ENCODE results near the gene PRKCA.
A peak's percentile ranks its signal among the peaks of the same experiment; 100 is the strongest.
"Not testable (repeated sequence)": the region's sequence is repeated elsewhere in the genome, so short reads cannot be mapped to it uniquely, and the experiment has no call there.

PRKCA gene

DNA sequence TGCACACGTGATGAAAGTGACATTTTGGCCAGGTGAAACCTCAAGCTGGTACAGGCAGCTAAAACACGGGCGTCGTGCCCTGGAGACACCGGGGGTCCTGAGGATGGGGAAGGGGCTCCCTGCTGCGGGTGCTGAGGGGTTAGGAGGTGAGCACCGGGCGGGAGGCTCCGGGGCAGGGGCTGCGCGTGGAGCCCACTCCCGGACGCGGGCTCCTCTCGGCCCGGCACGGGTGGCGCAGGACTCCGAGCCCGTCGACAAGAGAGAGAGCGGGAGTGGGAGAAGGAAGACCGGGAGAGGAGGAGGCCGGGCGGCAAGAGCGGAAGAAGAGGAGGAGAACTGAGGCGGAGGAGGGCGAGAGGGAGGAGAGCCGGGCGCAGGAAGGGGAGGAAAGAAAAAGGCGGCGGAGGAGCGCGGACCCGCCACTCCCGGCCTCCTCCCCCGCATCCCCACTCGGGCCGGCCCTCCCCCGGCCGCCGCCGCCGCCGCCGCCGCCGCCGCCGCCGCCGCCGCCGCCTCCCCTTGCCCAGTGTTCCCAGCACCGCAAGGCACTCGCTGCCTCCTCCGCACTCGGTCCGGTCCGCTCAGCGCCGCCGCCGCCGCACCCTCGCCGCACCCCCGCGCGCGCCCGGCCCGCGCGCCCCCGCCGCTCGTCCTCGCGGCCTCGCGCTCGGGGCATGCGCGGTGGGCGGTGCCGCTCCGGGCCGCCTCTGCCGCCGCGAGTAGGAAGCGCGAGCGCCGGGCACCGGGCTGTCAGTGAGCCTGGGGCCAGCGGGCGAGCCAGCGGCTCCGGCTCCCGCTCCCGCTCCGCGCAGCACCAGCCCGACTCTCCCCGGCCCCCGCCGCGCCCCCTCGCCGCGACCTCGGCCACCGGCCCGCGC is at the start of gene PRKCA:
PRKCA (plus strand) TSS at position 750 of the 878 bp plus-strand sequence.
- DNase-seq: peak; percentile 84

DNA sequence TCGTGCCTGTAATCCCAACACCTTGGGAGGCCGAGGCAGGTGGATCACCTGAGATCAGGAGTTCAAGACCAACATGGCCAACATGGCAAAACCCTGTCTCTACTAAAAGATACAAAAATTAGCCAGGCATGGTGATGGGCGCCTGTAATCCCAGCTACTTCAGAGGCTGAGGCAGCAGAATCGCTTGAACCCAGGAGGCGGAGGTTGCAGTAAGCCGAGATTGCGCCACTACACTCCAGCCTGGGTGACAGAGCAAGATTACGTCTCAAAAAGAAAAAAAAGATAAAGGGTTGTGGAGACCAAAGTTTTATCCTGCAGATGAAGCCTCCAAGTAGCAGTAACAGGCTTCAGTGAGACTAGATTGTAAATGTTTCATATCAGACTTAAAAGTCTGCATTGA is 49.0 kb upstream of the PRKCA start:
- DNase-seq: not testable (repeated sequence)

DNA sequence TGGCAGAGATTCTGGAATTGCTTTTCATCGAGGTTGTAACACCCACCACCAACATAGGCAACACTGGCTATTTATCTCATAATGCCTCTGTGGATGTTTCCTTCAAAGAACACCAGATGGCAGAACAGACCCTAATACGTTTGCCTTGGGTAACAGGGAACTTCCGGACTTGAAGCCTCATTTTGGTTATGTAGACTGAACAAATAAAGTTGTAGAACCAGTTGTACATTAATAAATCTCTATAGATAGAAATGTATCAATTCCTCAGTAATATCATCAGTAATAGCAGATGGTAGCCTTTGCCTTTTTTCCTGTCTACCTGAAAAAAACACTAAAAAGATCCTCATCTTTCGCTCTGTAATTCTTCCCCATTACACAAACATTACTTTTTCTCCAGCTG is 47.3 kb upstream of the PRKCA start:
- peak; percentile 80 for DNase-seq

DNA sequence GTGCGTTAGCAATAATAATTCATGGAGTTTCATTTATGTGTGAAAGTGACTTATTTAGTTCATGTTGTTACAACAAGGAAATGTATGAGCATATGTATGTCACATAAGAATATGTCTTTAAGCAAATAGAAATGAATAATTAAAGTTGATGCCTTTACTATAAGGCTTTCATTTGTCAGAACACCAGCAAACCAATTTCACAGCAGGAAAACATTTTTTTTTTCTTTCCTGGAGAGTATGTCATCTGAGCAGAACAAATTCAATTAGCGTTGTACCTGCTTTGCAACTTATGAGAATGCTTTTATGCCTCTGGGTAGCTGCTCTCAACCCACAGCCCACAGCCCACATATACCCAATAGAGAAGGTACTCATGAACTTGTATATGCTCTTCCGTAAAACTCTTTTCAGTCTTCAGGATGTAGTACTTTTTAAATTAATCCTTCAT is 46.9 kb upstream of the PRKCA start:
- DNase-seq: peak; percentile 32

DNA sequence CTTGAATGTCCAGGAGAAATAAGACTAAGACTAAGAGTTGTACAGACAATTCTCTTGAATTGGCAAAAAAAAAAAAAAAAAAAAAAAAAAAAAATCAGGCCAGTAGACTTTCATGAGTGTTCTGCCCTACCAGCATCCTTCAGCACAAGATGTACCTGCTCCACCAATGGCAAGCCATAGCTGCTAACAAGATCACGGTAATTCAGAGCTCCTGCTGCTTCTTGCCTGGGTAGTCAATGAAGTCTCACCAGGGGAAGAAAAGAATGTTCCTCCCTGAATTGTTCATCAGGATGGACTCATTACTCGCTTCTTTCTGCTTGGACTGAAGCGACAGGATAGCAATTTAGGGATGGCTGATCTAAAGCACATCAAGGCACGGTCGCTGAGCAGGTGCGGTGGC is 42.1 kb upstream of the PRKCA start:
- no peak for DNase-seq

DNA sequence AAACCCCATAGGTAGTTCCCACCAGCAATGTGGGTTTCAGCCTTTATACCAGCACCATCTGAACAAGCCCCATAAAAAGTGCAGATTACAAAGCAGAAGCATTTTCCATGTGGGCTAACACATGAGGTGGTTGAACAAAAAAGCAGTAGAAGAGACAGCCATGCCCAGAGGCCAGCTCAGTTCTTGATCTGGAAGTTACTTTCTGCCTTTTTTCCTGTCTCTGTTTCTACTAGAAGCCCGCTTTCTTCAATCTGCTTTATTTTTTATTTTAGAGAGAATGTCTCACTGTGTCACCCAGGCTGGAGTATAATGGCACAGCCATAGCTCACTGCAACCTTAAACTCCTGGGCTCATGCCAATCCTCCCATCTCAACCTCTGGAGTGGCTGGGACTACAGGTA is 41.7 kb upstream of the PRKCA start:
- no peak for DNase-seq

DNA sequence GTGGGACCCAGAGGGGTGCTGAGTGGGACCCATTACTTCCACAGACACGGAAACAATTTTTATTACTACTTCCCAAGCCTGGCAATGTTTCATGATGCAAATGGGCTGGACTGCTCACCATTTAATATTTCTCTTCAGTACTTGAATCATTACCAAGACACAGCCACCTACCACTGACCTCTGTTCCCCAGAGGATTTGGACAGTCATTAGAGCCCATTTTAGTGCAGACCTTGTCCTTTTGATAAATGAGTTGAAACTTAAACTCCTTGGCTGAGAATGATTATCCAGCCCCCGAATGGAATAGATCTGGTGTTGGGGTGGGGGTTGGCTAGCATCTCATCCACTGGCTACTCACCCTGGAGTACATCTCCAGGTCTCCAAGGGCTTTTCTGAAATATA is 39.6 kb upstream of the PRKCA start:
- no peak for DNase-seq

DNA sequence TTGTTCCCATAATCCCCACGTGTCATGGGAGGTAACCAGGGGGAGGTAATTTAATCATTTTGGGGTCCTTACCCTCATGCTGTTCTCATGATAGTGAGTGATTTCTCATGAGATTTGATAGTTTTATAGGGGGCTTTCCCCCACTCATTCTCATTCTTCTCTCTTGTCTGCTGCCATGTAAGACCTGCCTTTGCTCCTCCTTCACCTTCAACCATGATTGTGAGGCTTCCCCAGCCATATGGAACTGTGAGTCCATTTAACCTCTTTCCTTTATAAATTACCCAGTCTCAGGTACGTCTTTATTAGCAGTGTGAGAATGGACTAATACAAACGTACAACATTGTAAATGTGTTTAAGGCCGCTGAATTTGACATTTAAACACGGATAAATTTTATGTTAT is 37.7 kb upstream of the PRKCA start:
- no peak for DNase-seq

DNA sequence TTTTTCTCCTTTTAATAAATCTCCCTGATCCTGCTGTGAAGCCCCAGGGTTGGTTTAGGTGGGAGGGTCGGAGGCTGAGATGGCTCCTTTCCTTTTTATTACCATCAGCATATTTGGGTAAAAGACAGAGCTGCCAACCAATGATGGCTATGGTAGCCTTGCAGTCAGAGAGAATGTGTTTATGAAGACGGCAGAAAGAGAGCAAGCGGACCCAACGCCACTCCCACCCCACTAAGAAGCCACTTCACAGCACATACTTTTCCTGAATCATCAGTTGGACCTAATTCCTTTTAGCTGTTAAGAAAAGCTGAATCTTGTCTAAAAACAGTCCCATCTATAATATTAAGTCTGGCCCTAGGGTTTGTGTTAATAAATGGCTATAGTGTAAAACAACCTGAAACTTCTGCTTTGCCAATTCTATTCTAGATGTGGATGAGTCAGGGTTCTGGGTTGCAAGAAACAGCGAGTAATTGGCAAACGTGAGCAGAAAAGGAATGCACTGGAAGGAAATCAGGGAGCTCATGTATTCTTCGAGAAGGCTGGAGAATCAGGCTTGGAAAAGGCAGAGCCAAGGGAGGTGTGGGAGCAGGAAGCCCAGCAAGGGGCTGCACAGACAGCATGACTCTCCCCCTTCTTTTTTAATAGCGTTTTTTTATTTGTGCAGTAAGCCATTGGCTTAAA is 34.0 kb upstream of the PRKCA start:
- DNase-seq: no peak

DNA sequence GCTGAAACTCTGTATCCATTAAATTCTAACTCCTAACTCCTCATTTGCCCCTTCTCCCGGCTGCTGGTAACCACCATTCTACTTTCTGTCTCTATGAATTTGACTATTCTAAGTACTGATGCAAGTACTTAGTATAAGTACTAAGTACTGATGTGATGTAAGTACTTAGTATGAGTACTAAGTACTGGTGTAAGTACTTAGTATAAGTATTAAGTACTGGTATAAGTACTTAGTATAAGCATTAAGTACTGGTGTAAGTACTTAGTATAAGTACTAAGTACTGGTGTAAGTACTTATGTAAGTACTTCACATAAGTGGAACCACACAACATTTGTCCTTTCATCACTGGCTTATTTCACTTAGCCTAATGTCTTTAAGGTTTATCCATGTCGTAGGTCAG is 32.3 kb upstream of the PRKCA start:
- no peak for DNase-seq

DNA sequence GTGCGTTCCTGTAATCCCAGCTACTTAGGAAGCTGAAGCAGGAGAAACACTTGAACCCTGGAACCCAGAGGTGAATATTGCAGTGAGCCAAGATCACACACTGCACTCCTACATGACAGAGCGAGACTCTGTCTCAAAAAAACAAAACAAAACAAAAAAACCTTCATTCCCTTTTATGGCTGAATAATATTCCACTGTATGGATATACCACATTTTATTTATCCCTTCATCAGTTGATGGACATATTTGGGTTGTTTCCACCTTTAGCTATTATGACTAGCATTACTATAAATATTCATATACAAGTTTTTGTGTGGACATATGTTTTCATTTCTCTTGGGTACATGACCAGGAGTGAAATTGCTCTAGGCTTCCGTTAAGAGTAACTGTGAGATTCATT is 30.9 kb upstream of the PRKCA start:
- DNase-seq: no peak

DNA sequence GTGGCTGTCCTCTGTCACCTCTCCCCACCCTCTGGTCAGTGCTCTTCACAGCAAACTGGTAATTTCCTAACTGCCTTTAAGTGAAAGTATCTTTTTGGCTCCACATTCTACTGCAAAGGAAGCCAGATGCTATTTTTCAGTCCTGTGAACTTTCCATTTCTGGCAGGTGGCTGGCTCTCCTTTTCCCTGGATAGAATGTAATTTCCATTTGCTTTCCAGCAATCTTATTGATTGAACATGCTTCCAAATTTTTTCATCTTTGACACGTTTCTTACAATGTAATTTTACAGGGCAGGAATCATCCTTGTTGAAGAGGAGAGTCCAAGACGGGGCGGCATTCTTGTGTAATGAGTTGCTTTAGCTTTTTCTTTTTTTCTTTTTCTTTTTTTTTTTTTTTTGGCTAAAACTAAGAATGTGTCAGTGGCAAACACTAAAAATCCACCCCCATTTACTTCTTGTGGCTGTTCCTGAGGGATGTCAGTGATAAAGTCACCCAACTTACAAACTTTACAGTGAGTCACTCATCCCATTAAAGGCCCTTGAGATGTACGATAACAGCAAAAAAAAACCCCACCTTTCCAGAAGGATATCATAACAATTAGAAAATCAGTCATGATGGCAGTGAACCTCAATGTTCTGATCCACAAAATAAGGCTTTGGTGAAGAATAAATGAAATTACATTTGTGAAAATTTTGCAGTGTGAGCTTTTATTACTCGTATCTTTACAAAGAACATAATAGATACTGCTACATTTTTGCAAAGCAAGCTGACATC is 29.4 kb upstream of the PRKCA start:
- no peak for DNase-seq

DNA sequence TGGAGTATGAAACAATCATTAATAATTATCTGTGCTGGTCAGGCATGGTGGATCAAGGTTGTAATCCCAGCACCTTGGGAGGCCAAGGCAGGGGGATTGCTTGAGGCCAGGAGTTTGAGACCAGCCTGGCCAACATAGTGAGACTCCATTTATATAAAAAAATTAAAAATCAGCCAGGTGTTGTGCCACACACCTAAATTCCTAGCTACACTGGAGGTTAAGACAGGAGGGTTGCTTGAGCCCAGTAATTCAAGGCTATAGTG is 28.9 kb upstream of the PRKCA start:
- DNase-seq: no peak

DNA sequence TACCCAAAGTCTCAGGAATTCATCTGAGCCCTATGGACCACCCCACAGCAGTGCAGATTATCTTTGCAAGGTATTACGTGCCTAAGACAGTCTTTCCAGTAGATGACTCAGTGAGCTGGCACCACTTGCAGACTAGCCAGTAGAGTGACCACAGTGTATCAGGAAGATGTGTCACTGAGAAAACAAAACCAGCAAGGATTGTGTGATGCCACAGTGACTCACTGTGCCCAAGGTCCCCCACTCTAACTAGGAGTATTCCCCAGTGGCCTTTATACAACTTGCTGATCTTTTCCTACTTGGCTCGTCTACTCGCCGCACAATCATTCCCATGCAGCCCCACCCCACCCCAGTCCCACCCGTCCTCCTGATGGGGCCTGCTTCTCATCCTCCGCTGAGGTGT is 26.8 kb upstream of the PRKCA start:
- DNase-seq: peak; percentile 15

DNA sequence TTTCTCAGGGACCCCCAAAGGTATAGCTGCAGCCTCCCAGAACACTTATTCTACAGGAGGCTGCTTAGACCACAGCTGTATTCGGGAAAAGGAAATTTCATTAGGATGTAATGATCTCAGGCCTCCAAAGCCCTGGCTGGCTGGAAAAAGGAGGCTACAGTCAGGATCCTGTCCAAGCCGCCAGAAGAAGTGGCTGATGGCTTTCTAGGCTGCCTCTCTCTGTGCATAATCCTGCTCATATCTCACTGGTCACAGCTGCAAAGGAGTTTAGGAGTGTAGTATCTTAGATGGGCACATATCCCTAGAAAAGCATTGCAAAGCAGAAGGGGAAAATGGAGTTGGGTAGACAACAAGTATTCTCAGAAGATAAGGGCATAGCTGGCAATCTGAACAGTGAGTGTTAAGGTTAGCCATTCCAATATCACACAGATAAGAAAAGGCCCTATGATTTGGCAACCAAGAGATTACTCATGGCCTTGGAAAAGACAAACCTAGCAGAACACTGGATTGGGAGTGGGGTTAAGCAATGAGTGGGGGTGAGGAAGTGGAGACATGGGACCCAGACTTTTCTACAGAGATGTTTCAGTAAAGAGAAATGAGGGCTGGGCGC is 26.0 kb upstream of the PRKCA start:
- DNase-seq: no peak

DNA sequence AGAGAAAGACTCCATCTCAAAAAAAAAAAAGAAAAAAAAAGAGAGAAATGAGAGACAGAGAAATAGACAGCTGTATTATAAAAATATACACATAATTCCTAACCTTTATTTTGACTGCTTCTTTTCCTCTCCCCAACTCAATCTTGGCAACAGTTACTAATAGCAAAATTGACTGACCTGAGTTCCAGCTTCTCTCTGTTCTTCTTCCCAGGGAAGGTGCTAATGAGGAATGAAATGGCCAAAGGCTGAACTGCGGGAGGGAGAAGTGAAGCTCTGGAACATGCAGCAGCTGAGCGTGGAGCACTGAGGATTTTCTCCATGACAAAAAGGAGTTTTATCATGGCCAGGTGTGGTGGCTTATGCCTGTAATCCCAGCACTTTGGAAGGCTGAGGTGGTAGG is 25.2 kb upstream of the PRKCA start:
- no peak for DNase-seq

DNA sequence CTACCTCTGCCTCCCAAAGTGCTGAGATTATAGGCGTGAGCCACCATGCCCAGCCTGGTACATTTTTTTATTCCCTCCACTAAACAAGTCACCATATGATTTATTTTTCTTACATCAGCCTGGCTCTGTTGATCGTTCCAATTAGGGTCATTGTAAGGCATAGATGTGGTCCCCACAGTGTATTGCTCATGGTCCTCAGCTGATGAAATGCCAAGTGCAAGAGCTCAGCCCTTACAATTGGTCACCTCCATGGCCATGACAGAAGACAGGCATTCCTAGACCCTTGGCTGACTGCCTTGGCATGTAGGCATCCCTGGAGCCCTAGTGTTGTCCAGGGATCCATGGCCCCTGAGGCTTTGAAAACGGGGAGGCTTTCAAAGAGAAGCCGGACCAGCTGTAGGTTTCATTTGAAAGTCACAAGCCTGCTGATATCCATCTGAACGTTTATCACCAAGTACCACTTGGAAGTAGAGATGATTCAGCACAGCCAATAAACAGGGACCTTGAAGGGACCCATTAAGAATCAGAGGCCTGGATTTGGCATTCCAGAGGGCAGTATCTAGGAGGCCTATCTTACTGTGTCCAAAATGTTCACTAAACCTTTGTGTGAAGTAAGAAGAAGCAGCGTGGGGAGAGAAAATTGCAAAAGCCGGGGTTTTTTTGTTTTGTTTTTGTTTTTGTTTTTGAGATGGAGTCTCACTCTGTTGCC is 20.6 kb upstream of the PRKCA start:
- DNase-seq: no peak

DNA sequence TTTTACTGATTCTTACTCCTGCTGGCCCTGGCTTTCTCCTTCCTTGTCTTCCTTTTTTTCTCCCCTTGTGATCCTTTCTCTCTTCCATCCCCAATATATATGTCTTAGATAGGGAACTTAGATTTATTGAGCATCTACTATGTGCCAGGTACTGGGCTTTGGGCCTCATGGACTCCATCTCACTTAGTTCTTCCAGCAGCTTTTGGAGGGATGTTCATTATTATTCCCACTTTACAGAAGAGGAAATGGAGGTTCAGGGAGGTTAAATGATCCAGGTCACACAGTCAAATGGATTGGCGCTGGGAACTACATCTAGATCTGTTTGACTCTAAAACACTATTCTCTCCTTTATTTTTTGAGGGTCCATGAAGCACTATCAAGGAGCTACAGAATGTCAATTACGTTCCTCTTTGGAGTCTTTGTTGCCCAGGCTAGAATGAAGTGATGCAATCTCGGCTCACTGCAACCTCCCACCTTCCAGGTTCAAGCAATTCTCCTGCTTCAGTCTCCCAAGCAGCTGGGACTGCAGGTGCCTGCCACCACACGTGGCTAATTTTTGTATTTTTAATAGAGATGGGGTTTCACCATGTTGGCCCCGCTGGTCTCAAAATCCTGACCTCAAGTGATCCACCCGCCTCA is 19.0 kb upstream of the PRKCA start:
- DNase-seq: no peak

DNA sequence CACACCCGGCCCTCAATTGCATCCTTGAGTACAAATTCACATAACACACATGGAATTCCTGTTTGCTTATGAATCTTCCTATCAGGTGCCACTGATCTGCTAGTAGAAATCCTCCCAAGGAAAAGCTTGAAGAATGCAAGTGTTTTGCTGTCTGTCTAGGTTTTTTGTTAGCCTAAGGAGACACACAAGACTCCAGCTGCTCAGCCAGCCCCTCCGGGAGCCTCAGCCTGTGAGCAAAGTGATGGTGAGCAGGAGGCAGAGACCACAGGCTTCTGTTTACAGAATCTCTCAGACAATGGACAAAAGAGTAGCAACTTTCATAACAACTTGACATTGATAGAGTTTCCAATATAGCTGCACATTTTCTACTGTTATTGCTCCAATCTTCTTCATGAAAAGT is 18.4 kb upstream of the PRKCA start:
- no peak for DNase-seq

DNA sequence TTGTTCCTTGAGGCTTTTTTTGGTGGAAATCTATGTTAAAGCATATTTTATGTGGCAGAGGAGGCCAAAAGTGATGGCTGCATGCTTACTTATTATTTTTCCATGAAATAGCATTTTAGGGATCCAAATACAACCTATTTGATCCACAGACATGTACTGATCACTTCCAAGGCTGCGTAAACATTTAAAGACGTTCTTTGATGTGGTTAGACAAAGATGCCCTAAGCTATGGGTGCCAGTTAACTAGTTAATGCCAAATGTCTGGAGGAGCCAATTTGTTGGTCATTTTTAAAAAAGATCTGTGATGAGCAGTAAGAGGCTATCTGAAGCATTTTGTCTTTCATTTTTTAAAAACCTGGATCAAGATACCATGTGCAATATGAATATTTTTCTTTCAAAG is 17.3 kb upstream of the PRKCA start:
- DNase-seq: no peak

DNA sequence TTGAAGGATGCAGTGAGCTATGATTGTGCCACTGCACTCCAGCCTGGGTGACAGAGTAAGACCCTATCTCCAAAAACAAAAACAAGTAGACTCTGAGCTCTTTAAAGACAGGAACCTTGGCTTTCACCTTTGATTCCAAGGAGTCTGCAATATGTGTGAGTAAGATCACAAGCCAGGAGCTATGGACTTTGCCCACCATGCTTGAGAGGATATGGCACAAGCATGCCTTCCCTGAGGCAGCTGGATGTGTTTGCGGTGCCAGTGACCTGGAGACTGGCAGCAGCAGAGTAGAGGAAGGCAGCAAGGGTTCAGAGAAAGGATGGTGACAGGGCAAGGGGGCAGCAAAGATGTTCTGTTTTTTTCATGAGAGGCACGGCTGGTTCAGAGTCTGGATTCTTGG is 14.5 kb upstream of the PRKCA start:
- no peak for DNase-seq

DNA sequence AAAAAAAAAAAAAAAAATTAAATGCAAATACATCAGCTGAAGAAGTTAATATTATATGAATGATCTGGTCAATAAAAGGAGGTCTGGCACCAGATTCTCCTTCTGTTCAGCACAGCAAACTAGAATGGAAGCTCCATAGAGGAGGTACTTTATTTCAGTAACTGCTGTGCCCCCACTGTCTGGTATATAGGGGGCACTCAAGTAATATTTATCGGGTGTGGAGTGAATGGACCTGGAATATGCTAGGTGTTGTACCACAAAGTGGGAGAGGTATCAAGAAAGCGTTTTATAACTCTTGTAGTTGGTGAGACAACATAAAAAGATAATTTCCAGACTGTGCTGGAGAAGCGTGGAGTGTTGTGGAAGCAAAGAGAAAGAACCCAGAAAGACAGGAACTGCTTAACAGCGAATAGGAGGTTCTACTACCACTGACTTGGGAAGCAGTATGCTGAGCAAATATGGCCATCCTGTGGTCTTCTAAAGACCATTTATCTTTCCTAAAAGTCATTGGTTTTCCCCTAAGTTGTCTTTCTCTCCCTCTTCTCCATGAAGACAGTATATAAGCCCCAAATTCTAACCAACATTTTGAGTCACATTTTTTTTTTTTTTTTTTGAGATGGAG is 12.2 kb upstream of the PRKCA start:
- DNase-seq: no peak
